ENCODE results near the gene CDK18. TPM values are rescaled to one million over a fixed set of nuclear protein-coding genes. Genes with fewer than 3 reads are reported as not detected.

Gene CDK18
- total and polyA plus RNA-seq, 9 of the 15 experiments (the other 6 are each of a cell fraction or from before 2014, with no cell fraction given): 0.05 to 0.69 (median 0.17) TPM; not detected in 2

- 1% methylated on average over 12 of the region's 16 CpGs for WGBS (ENCODE audit: insufficient coverage, low coverage, missing lambda C conversion rate)
- FAIRE-seq (no peak), DNase-seq (ENCODE audit: extremely low read depth in 1 of 4, low spot score in 3 of 4) (no peak), ATAC-seq (no peak)
- Histone ChIP-seq H3K4me1 (replicated peaks in 1 of 2; ENCODE audit: control insufficient read depth in 2 of 2, insufficient read depth in 2 of 2, low read length in 2 of 2) (peaks cover 0 to 16% of the 10 kb centered on the region in 2 experiments; a peak in 1 of 5 replicates), H3K4me2 (ENCODE audit: insufficient read depth, low read length) (no peak overlapping the region), H3K9me1 (ENCODE audit: control insufficient read depth, insufficient read depth, low read length) (no peaks in the 10 kb centered on the region), H3K4me3 (no peak overlapping the region), H2AFZ (ENCODE audit: low read depth, low read length) (no peak overlapping the region), H4K20me1 (replicated peaks; ENCODE audit: control insufficient read depth, insufficient read depth, low read length) (peaks cover 14% of the 10 kb centered on the region; the same call in 1 of the 2 replicates), H3K36me3 (ENCODE audit: control insufficient read depth, insufficient read depth, low read length) (no peaks in the 10 kb centered on the region), H3K9ac (ENCODE audit: insufficient read depth in 1 of 2, low read depth in 2 of 2, low read length in 2 of 2) (no peak overlapping the region), H3K27ac (ENCODE audit: extremely low read depth, low read depth, low read length) (no peak overlapping the region), H3K9me3 (replicated peaks; ENCODE audit: control insufficient read depth, insufficient read depth, low read depth, low read length) (no peaks in the 10 kb centered on the region), H3K79me2 (ENCODE audit: control insufficient read depth, insufficient read depth, low read length) (no peaks in the 10 kb centered on the region), H3K27me3 (ENCODE audit: control insufficient read depth in 2 of 2, insufficient read depth in 2 of 2, low read length in 2 of 2) (peaks cover 25 to 82% of the 10 kb centered on the region in 2 experiments)
- ChIA-PET CTCF (ENCODE audit: low intra/inter-chr PET ratio) (interaction anchor here (1.0 to 7.3 kb wide), 8 partner anchors 35 to 548 kb away, joined by 3 to 73 read pairs (median 14); no protein-coding TSS in a partner anchor), POLR2A (interaction anchor here (0.5 to 1.2 kb wide), 6 partner anchors 20 to 511 kb away, joined by 3 to 4 read pairs (median 3); no protein-coding TSS in a partner anchor)
- TF ChIP-seq ZNF561 (CRISPR knock-in tag; conservative IDR thresholded peaks at IDR 0.05): no peak
- TF ChIP-seq ETS1 (conservative IDR thresholded peaks at IDR 0.05; ENCODE audit: control insufficient read depth, low read depth, low read length): no peak
- no peak for TF ChIP-seq CC2D1A (IDR thresholded peaks at IDR 0.05)
- no peak for TF ChIP-seq NR0B1 (IDR thresholded peaks at IDR 0.05; ENCODE audit: partially characterized antibody)
- no peak for TF ChIP-seq HDAC6 (IDR thresholded peaks at IDR 0.05; ENCODE audit: low read depth, low read length)
- no peak for TF ChIP-seq ILF3 (IDR thresholded peaks at IDR 0.05; ENCODE audit: borderline replicate concordance)
- TF ChIP-seq RAD51 (IDR thresholded peaks at IDR 0.05; ENCODE audit: borderline replicate concordance, low read depth): no peak
- no peak for TF ChIP-seq SRSF7 (optimal IDR thresholded peaks at IDR 0.05; ENCODE audit: low read depth, low read length)
- TF ChIP-seq CREB5 (CRISPR knock-in tag; IDR thresholded peaks at IDR 0.05): no peak
- no peak for TF ChIP-seq PPARD (CRISPR knock-in tag; IDR thresholded peaks at IDR 0.05)
- TF ChIP-seq ARID1B (IDR thresholded peaks at IDR 0.05): no peak
- no TSS peak for BruUV-seq (replicated peaks)
- in situ Hi-C loops (cut with MboI) (loop anchor here (5.0 to 10.0 kb wide), 2 partner anchors 36 to 539 kb away; no protein-coding TSS in a partner anchor), intact Hi-C loops (cut with micrococcal nuclease) (no loop called here)
Measured at GRCh38 chr1:205523261-205523890, 18.9 kb downstream of the CDK18 start.
